Prostate gland (tissue), 2 donors: ENCODE data around the gene PLXNC1. TPM values are rescaled to one million over a fixed set of nuclear protein-coding genes. Genes with fewer than 3 reads are reported as not detected.

ENCODE experiments used
- DNase-seq: peaks from one replicate; pipeline ENCODE4 v3.0.0-alpha.2; 2019; ENCODE audit warnings: low spot score
- H3K27ac ChIP-seq, 2 donors: fragments of 200-600 bp; sonication (generic); 2 replicates each; pipeline ENCODE4 v1.5.1; 2017 to 2019
- H3K27me3 ChIP-seq: fragments of 200-600 bp; sonication (generic); replicated peaks from 2 replicates; pipeline ENCODE4 v1.5.1; 2019; ENCODE audit not compliant: insufficient read depth
- H3K36me3 ChIP-seq, 2 donors: fragments of 200-600 bp; sonication (generic); 1 replicate in 1 of 2; 2 replicates in 1 of 2; pipeline versions ENCODE4 v1.5.1 to v1.8.1; 2017 to 2019
- H3K4me1 ChIP-seq: fragments of 200-600 bp; sonication (generic); replicated peaks from 2 replicates; pipeline ENCODE4 v1.5.1; 2019
- H3K4me3 ChIP-seq, 2 donors: fragments of 200-600 bp; sonication (generic); 2 replicates each; pipeline ENCODE4 v1.5.1; 2017 to 2019
- H3K9me3 ChIP-seq: fragments of 200-600 bp; sonication (generic); 2 replicates; pipeline ENCODE4 v1.5.1; 2017
- POLR2A ChIP-seq: fragments of 450-650 bp; IDR thresholded peaks from one replicate; pipeline ENCODE4 v1.6.1; 2016; ENCODE audit warnings: antibody characterized with exemption, mild to moderate bottlenecking
- POLR2AphosphoS5 ChIP-seq: sonication (generic); formaldehyde crosslinking; IDR thresholded peaks from one replicate; pipeline ENCODE4 v1.6.1; 2017; ENCODE audit warnings: antibody characterized with exemption
- WGBS: methylation state at CpG from one replicate; pipeline ENCODE4 v1.1.5; 2018; 5-methylcytosine and 5-hydroxymethylcytosine counted together
- intact Hi-C: fragments of 100-400 bp; cut with DNase I; formaldehyde crosslinking; loops from one replicate; pipeline ENCODE4 v1.14.2; 2022
- total RNA-seq, 2 donors: library from RNA; depleted of rRNA; stranded (reverse); fragments of >200 nt; gene quantifications; one replicate each; pipeline ENCODE4 v1.1.0, GENCODE V29; 2016
- TF ChIP-seq, protein P1 (sequence below), 4 experiments: fragments of 200-600 bp in 2 of 4; fragments of 450-650 bp in 2 of 4; sonication (generic) in 2 of 4; IDR thresholded peaks; 1 replicate in 3 of 4; 2 replicates in 1 of 4; pipeline ENCODE4 v1.5.1; 2016 to 2019; ENCODE audit warnings: antibody characterized with exemption in 4 of 4, mild to moderate bottlenecking in 2 of 4, moderate library complexity in 2 of 4

The PLXNC1 gene
- total RNA-seq, 2 donors from 2014 or later = 2.7 to 118 TPM

DNA sequence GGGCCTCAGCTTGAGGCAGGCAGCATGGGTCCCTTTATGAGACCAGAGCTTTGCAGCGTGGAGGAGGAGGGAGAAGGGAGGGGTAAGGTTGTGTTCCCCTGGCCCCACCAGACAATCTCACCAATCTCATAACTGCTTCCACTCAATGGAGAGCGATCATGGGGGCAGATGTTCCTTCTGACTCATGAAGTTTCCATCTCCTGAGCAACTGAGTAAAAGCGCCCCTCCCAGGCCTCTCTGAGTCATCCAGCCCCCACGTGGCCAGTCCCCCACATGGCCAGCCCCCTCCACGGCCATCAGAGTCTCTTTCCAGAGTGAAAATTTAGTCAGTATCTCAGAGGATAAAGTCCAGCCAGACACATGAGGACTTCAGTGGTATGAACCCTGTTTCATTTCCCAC is 39.2 kb upstream of the PLXNC1 start:
- TF ChIP-seq, protein P1, sequence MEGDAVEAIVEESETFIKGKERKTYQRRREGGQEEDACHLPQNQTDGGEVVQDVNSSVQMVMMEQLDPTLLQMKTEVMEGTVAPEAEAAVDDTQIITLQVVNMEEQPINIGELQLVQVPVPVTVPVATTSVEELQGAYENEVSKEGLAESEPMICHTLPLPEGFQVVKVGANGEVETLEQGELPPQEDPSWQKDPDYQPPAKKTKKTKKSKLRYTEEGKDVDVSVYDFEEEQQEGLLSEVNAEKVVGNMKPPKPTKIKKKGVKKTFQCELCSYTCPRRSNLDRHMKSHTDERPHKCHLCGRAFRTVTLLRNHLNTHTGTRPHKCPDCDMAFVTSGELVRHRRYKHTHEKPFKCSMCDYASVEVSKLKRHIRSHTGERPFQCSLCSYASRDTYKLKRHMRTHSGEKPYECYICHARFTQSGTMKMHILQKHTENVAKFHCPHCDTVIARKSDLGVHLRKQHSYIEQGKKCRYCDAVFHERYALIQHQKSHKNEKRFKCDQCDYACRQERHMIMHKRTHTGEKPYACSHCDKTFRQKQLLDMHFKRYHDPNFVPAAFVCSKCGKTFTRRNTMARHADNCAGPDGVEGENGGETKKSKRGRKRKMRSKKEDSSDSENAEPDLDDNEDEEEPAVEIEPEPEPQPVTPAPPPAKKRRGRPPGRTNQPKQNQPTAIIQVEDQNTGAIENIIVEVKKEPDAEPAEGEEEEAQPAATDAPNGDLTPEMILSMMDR (IDR thresholded peaks at IDR 0.05) = no peak
- TF ChIP-seq POLR2A = no peak
- no peak for TF ChIP-seq POLR2AphosphoS5
- WGBS = 33% methylated on average over 5 of the region's 5 CpGs
- intact Hi-C loops = no loop called here
- DNase-seq = no peak
- Histone ChIP-seq H3K9me3 (no peaks in the 10 kb centered on the region), H3K4me3 (no peak overlapping the region), H3K27me3 (no peaks in the 10 kb centered on the region), H3K4me1 (no peaks in the 10 kb centered on the region), H3K36me3 (no peaks in the 10 kb centered on the region), H3K27ac (no peak overlapping the region)

DNA sequence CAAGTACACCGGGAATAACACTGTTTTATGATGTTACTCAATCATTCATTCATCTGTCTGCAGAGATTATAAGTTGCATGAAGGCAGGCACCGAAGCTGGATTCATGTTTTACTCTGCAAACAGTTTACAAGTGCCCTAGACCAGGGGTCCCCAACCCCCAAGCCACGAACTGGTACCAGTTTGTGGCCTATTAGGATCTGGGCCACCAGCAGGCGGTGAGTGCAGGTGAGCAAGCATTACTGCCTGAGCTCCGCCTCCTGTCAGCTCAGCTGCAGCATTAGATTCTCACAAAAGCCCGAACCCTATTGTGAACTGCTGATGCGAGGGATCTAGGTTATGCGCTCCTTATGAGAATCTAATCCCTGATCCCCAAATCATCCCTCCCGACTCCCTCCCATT is 38.1 kb upstream of the PLXNC1 start:
- no peak for TF ChIP-seq POLR2AphosphoS5
- TF ChIP-seq, protein P1 (IDR thresholded peaks at IDR 0.05) = no peak
- TF ChIP-seq POLR2A = no peak
- H3K4me1 ChIP-seq = no peaks in the 10 kb centered on the region
- intact Hi-C loops = no loop called here
- no peak for DNase-seq
- H3K36me3 ChIP-seq = no peaks in the 10 kb centered on the region
- H3K27ac ChIP-seq = no peak overlapping the region
- H3K27me3 ChIP-seq = no peaks in the 10 kb centered on the region
- 87% methylated on average over 9 of the region's 9 CpGs for WGBS
- H3K4me3 ChIP-seq = no peak overlapping the region
- H3K9me3 ChIP-seq = no peaks in the 10 kb centered on the region

DNA sequence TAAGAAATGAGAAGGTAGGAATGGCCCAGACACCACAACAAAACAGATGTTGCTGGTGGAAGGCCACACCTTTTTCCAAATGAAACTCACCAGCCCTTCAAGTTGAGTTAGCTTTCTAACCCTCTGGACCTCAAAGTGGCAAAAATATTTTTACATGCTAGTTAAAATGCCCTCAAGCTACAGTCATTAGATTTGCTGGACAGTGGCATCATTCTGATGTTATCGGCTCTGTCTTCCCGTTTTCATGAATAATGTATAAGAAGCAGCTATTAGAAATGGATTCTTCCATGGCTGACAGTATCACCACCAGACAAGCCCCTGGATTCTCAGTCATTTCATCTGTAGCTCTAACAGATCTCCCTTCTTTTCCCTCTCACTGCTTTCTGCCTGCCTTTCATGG is 37.1 kb upstream of the PLXNC1 start:
- WGBS = 71% methylated on average over 2 of the region's 2 CpGs
- H3K9me3 ChIP-seq = no peaks in the 10 kb centered on the region
- no peak for DNase-seq
- H3K36me3 ChIP-seq = no peaks in the 10 kb centered on the region
- TF ChIP-seq POLR2AphosphoS5 (no peak), POLR2A (no peak)
- TF ChIP-seq, protein P1 (IDR thresholded peaks at IDR 0.05) = no peak
- no peak overlapping the region for H3K4me3 ChIP-seq
- H3K27me3 ChIP-seq = no peaks in the 10 kb centered on the region
- intact Hi-C loops = no loop called here
- H3K4me1 ChIP-seq = no peaks in the 10 kb centered on the region
- H3K27ac ChIP-seq = no peak overlapping the region

DNA sequence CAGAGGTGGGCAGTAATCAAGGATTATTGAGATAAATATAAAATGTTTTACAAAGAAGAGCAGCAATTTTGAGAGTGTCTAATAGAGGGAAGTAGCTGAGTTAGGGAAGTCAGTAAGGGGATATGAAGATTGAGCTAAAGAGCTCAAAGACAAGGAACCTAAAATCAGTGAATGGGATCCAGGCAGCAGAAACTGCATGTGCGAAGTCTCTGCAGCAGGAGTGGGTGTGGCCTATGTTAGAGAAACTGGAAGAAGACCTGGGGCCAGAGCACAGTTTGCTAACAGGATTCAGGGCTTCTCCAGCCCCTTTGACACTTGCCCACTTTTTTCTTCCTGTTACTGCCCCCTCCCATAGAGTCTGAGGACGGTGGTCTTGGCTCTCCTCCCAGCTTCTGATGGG is 36.3 kb upstream of the PLXNC1 start:
- Histone ChIP-seq H3K4me1 (no peaks in the 10 kb centered on the region), H3K36me3 (no peaks in the 10 kb centered on the region), H3K9me3 (no peaks in the 10 kb centered on the region), H3K27ac (no peak overlapping the region), H3K27me3 (no peaks in the 10 kb centered on the region), H3K4me3 (no peak overlapping the region)
- WGBS = 68% methylated on average over 2 of the region's 2 CpGs
- TF ChIP-seq, protein P1 (IDR thresholded peaks at IDR 0.05) = no peak
- TF ChIP-seq POLR2AphosphoS5 = no peak
- TF ChIP-seq POLR2A = no peak
- no peak for DNase-seq
- intact Hi-C loops = no loop called here

DNA sequence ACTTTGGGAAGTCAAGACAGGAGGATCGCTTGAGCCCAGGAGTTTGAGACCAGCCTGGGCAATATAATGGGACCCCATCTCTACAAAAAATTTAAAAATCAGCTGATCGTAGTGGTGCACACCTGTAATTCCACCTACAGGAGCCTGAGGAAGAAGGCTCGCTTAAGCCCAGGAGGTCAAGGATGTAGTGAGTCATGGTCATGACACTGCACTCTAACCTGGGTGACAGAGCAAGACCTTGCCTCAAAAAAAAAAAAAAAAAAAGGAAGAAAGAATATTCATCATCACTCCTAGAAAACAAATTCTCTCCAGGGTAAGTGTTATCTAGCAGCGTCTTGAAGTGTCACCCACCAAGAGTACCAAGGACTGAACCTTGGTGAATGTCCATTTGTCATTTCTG is 34.2 kb upstream of the PLXNC1 start:
- Histone ChIP-seq H3K4me1 (no peaks in the 10 kb centered on the region), H3K9me3 (no peaks in the 10 kb centered on the region), H3K4me3 (no peak overlapping the region), H3K27me3 (no peaks in the 10 kb centered on the region), H3K27ac (no peak overlapping the region), H3K36me3 (no peaks in the 10 kb centered on the region)
- intact Hi-C loops = no loop called here
- no peak for DNase-seq
- TF ChIP-seq POLR2AphosphoS5 = no peak
- TF ChIP-seq, protein P1 (IDR thresholded peaks at IDR 0.05) = no peak
- 96% methylated on average over 4 of the region's 4 CpGs for WGBS
